Left hindlimb (tissue), 1 donor: Measurements from ENCODE around the gene ANKRD63.

Source experiments
- DNase-seq: peaks from one replicate; pipeline ENCODE4 v3.0.0-alpha.2; 2018

The ANKRD63 gene

DNA sequence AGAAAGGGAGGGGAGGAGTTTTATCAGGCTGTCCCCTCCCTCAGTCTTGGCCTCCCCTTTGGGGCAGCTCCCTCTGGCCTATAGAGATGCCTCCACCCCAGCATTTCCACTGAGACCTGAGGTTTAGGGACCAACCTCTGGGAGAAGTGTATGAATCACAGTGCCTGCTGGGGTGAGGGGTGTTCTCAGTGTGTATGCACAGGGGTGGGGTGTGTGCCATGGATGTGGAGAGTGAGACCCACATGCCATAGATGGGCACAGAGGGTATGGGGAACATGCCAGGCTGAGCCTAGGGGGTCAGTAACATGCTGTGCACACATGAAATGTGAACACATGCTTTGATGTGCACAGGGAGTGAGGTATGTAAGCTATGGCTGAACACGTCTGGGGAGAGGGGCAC, 12.4 kb upstream of the ANKRD63 start:
- DNase-seq = no peak

DNA sequence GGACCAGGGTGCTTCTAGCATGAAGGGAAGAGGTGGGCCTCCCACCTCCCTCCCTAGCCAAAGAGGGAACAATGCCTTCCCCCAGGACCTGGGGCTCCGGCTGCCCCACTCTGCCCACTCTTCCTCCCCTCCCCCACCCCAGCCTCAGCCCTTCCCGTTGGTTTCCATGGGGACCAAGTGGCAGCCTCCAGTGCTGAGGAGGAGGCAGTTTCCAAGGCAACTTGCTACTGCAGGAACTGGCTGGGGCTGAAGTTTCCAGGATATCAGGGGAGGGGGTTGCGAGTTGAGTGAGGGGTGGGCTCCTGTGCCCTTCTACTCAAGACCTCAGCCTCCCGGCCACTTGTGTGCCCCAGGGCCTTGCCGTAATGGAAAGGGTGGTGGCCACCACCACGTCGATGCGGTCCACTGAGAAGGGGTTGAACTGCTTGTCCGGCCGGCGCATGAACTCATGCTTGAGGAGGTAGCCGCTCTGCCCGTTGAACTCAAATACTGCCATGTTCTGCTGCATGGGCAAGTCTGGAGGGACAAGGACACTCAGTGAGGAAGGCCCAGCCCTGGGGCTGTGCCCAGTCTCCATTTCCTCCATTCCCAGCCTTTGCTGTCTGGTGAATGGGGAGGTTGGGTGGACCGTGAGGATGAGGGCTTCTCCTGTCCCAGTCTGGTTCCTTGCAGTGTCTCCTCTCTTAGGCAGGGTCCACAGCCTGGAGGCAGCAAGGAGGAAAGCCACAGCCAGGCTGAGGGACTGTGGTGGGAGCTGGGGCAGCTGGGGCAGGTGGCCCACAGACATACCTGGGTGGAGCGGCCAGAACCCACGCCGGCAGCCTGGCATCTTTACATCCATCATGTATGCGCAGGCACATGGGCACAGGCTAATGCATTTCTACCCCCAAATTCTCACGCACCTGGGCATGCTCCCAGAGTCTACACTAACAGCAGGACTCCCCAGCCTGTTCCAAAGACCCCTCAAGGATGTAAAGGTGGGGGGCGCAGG, 11.3 kb upstream of the ANKRD63 start:
- no peak for DNase-seq

- DNase-seq = no peak
These were observed 10.1 kb upstream of the ANKRD63 start for GRCh38 chr15:40293006-40293405.

DNA sequence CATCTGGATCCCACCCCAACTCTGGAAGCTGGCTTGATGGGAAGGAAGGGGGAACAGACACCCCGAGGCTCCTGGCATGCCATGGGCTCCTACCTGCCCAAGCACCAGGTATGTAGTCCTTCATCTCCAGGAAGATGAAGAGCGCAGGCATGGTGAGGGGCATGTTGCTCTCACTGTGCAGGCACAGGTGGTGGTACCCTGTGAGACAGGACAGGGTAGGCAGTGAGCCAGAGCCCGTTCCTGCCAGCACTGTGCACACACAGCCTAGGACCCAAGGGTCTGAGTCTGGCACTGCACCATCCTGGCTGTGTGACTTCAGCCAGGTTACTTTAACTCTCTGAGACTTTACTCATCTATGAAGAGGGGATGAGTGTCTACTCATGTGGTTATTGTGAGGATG, 9.4 kb upstream of the ANKRD63 start:
- DNase-seq = no peak

- DNase-seq = peak; percentile 73
These were observed 8.2 kb upstream of the ANKRD63 start for GRCh38 chr15:40290918-40291574.

DNA sequence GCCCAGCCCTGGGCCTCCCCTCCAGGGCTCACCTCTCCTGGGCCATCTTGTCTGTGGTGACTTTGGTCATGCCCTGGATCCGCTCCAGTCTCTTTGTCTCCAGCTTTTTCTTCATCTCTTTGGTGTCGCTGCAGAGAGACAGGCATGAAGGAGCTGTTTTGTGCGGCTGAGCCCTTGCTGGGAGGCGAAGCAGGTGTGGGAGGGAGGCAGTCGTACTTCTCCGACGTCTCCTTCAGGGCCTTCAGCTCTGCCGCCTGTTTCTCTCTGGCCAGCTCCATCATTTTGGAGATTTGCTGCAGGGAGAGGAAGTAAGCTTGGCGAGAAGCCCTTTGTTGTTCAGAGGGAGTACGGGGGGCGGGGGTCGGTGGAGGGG, 7.7 kb upstream of the ANKRD63 start:
- no peak for DNase-seq

GRCh38 chr15:40289140-40289775, 6.4 kb upstream of the ANKRD63 start:
- no peak for DNase-seq

- no peak for DNase-seq
These were observed 5.1 kb upstream of the ANKRD63 start for GRCh38 chr15:40287968-40288367.

DNA sequence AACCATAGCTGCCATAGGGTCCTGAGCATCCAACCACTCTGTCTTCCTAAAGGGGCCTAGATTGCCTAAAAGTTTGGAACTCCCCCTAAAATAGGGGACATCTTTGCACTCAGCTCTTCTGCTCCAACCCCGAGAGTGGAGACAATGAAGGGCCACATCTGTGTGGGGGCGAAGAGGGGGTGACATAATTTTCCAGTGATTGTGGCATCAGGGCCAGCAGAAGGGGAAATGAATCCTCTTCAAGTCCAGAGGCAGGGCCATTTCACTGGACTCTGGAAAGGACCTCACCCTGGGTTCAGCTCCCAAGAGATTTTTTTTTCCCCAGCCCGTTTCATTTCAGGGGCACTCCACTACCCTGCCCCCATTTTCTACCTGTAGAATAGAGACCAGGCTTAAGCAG, 4.6 kb upstream of the ANKRD63 start:
- DNase-seq = no peak

- DNase-seq = no peak
These were observed 3.9 kb upstream of the ANKRD63 start for GRCh38 chr15:40286794-40287193.

GRCh38 chr15:40286061-40286532, 3.2 kb upstream of the ANKRD63 start:
- no peak for DNase-seq

DNA sequence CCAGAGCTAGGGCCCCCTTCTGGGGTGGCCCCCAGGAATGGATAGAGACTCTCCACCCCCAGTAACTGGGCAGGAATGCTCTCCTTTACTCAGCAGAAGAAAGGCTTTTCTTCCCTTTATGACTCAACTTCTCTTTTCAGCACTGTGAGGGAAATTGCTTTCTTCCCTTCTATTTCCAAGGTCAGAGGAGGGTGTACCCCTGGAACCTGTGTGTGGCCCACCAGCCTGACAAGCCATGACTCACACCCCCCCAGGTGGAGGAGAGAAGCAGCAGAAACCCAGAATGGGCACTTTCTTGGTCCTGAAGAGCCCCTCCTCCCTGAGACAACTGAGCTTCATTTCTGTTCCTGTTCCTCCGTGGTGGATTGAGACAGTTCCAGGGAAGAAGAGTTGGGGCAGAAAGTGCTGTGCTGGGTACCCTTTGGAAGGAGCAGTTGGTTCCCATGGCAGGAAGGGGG, 2.7 kb upstream of the ANKRD63 start:
- no peak for DNase-seq

DNA sequence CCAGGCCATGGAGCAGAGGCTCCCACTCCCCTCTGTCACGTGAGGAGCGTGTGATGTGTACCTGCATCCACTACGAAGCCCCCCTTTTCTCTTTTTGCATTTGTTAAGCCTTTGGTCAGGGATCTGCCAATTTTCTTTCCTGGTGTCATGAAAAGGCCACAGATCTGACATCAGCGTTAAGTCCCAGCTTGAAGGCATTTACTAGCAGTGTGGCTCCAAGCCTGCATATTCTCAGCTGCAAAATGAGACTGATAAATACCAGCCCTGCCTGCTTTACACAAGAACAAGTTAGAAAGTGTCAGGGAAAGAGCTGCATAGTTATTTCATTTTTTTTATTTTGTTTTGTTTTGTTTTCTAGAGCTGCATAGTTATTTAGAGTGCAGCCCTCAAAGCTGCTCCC, 2.3 kb upstream of the ANKRD63 start:
- no peak for DNase-seq

DNA sequence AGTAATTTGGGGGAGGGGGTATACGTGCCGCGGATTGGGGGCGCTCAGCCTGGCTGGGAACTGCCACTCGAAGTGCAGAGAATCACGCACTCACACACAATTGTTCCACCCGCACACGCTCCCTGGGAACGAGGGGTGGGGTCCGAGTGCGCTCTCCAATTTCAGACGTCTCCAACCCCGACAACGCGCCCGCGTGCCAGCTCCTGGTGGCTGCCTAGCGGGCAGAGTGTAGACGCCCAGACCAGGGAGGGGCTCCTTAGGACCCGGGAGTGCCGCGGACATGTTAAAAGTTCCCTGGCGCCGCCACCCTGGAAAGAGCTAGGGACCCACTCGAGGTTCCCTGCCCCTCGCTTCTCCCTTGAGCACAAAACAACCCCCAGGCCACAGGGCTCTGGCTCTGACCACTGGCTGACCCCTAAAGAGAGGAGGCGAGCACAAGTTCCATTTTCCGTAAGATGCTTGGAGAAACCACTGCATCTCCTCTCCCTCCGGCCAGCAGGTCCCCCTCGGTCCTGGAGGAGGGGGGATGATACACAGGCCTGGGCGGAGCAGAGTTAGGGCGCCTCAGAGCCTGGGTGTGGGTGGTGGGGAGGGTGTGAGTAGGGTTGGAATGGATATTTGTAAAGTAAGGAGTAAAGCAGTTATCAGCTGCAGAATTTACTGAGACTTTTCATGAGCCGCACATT, 894 bp upstream of the ANKRD63 start:
- DNase-seq = no peak

DNA sequence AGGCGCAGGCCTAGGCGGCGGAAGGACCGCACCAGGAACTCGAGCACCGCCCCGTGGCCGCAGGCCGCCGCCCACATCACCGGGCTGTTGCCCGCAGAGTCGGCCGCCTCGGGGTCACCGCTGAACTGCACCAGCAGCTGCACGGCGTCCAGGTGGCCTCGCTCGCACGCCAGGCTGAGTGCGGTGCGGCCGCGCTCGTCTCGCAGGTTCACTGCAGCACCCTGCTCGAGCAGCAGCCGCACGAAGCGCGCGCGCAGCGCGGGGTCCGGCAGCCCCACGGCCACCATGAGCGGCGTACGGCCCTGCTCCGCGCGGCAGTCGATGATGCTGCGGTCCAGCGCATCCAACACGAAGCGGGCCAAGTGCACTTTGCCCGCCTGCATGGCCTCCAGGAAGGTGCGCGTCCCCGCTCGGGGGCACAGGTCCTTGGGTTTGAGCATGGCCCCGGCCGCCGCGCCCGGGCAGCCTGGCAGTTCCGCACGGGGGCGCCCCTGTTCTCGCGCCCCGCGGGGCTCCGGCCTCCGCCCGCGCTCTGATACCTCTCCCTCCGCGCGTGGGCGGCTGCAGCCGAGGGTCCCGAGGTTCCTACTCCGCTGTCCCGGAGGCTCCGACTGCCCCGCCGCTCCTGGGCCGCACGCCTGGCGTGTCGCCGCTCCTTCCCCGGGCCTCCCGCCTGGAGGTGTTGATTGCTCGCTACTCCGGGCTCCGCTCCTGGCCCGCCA, 556 bp downstream of the ANKRD63 start:
- DNase-seq = no peak

DNA sequence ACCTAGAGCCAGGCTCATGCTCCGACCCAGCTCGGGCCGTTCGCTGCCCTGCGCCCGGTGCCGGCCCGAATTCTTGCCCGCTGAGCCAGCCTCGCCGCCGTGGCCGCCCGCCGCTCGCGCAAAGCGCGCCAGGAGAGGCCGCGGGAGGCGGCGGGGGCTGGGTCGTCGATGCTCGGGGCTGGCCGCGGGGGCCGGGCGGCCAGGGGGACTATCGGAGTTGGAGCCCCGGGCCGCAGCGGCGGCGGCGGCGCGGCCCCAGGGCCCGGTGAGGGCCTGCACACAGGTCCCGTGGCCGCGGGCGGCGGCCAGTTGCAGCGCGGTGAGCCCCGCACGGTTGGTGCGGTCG, 1.1 kb downstream of the ANKRD63 start:
- no peak for DNase-seq

- no peak for DNase-seq
These were observed 1.6 kb downstream of the ANKRD63 start for GRCh38 chr15:40281057-40281800.

DNA sequence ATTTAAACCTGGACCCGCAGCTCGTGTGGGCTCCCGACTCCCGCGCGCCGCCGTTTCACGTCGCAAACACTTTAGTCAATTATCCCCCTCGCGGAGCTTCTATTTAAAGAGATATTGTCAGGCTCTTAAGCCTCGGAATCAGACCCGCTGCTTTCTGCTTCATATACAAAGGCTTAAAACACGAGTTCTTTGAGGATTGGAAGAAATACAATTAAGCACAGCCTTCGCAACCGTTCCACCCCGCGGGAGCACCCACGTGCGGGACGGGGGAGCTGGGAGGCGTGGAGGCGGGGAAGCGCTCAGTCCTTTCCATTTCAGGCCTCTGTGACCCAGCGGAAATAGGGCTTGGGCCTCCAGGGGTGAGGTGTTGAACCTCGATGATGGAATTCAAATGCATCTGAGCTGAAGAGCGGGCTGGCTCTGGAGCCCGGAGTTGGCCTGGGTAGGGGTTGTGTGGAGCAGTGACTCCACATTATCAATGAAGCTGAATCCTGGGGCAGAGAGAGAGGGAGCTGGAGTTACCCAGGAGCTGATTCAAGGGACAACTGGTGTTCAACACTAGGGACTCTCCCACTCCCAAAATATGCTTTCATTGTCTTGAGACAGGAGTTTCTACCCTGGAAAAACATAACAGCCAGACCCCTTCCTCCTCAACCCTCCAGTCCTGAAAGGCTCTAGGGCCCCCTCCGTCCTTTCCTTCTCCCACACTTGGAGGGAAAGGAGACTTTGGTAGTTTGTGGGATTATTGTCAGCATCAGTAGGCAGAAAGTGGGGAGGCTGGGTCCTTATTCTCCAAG, 2.4 kb downstream of the ANKRD63 start:
- no peak for DNase-seq

- DNase-seq = peak; percentile 66
These were observed 3.3 kb downstream of the ANKRD63 start for GRCh38 chr15:40279437-40280141.

- no peak for DNase-seq
These were observed 4.8 kb downstream of the ANKRD63 start for GRCh38 chr15:40278026-40278425.
